GM18870 (cell line): ENCODE results near the gene DGKD.
A peak's percentile ranks its signal among the peaks of the same experiment; 100 is the strongest.

Source experiments
- ATAC-seq: cut with Tn5 transposase; IDR thresholded peaks from one replicate; pipeline ENCODE4 v1.9.1; 2021; ENCODE audit warnings: moderate library complexity; ENCODE audit not compliant: unreplicated experiment

DGKD gene

DNA sequence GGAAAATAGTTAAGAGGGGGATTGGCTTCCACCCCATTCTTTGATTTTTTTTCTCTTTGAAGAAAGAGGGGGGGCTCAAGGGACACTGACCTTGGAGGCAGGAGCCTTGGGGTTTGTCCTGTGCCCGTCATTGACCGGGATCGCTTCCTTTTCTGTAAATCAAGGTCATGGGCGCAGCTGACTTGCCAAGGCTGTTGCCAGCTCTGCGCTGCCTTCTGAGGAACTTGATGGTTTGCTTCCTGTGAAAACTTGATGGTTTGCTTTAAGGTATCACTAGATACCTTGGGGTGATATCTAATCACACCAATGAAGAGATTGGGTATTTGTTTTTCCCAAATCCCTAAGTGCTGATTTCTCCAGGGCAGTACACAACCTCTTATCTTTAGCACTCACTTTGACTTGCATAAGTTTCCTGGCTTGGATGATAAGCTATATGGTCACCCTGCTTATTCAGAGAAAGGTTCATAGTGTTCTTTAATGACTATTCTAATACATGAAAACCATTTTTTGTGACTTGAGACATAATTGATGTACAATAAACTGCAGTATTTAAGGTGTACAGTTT is 56.0 kb downstream of the DGKD start:
- ATAC-seq: no peak

DNA sequence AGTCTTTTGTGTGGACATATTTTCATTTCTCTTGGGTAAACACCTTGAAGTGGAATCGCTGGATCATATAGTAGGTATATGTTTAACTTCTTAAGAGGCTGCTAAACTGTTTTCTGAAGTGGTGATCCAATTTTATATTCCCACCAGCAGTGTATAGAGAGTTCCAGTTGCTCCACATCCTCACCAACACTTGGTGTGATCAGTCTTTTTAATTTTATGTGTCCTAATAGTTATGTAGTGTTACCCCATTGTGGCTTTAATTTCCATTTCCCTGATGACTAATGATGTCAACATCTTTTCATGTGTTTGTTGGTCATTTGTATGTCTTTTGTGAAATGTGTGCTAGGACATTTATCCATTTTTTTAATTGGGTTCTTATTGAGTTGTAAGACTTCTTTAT is 56.9 kb downstream of the DGKD start:
- ATAC-seq: no peak

DNA sequence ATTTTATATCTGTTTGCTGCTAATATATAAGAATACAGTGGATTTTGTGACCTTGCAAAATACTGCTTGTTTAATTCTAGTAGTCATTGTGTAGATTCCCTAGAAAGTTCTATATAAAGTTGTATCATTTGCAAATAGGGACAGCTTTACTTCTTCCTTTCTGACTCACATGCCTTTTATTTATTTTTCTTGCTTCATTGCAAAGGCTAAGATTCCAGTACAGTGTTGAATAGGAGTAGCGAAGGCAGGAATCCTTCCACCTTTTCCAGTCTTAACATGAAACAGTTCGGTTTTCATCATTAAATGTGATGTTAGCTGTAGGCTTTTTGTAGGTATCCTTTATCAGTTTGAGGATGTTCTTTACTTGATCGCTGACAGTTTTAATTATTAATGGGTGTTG is 58.1 kb downstream of the DGKD start:
- no peak for ATAC-seq

DNA sequence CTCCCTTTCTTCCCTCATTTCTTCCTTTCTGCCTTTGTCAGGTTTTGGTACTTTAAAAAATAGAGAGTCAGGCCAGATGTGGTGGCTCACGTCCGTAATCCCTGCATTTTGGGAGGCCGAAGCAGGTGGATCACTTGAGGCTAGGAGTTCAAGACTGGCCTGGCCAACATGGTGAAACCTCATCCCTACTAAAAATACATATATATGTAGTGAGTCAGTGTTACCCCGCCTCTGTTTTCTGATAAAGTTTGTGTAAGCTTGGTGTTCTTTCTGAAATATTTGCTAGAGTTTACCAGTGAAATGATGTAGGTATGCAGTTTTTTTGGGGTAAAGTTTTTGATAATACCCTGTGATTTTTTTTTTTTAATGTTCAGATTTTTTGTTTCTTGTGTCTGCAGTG is 58.8 kb downstream of the DGKD start:
- no peak for ATAC-seq

DNA sequence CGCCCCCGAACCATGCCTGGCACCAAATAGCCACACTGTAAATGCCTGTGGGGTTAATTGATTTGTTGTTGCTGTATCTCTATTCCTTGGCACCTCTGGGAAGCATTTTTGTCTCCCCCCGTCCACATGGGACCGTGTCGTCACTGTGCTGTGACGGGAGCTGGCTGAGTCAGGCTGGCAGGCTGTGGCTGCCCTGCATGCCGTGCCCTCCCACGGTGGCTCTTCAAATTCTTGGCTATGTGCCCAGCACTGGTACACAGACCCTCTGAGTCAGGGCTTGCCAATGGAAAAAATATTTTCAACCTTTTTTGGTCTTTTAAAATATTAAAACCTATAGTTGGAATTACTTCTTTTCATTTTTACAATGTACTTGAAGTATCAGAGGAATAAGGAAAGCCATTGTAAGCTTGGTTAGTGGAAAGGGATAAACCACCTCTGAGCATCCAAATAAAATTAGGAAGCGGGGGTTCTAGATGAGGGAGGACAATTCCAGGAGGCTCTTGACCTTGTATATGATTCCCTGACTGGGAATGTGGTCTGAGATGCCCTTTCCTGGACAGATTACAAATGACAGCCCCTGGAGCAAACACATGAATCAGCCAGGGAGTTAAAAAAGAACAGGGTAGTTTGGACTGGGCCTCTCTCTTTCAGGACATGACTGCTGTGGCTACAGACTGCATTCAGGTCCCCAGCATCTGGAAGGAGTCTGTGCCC is 59.4 kb downstream of the DGKD start:
- no peak for ATAC-seq

DNA sequence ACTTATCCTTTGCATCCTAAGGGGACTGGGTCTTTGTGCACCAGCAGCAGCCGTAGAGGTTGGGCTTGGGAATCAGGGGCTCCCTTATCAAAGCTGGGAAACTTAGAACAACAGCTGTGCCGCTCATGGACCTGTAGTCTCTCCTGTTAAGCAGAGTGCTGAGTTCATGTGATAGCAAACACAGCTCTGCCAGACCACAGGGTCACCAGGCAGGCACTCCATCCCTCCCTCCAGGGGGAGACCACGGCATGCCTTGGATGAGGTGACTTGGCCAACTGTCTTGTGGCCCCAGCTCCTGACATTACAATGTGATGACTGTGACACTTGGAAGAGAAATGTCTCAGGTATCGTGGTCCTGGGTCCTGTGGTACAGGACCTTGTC is 60.0 kb downstream of the DGKD start:
- no peak for ATAC-seq

DNA sequence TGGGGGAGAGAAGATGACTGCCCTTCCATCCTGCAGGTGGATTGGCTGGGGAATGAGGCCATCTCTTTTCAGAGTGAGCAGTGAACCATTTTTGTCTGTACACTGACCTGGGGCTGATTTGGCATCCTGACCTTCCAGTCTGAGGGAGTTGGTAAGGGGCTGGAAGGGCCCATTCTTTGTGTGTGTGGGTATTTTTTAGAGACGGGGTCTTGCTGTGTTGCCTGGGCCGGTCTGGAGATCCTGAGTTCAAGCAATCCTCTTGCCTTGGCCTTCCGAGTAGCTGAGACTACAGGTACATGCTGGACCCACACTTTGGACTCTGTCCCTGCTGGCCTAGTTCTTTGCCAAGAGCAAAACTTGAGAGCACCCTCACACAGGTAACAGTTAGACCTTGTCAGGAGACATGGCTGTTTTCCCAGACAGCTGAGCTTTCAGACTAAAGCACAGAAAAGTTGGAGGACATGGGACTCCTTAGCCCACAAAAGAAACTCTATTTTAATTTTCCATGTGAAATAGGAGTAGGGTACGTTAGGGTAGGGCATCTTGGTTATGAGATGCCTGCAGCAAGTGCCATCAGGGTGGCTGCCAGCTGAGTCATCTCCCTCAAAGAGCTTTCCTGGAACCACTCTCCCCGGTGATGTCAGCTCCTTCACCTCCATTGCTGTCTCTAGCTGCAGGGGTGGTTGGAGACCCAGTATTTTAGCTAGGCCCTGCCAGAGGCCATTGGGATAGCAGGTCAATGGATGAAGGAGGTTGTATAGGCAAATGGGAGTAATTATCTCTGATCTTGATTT is 60.7 kb downstream of the DGKD start:
- ATAC-seq: no peak

DNA sequence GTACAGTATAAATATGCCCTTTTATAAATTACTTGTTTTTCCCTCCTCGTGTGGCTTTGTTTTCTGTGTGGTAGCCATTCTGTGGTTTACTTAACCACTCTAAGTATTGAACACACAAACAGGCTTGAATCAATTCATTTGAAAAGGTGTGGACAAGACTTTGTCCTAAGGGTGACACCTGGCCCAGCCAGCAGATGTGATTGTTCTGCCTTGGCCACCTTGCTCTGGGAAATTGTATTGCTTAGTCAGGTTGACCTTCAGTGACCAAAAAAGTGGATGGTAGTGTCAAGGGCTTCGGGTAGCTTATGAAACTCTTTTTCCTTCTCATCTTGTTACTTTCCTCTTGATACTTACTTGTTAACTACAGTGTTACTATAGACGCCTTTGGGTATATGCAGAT is 61.9 kb downstream of the DGKD start:
- no peak for ATAC-seq

DNA sequence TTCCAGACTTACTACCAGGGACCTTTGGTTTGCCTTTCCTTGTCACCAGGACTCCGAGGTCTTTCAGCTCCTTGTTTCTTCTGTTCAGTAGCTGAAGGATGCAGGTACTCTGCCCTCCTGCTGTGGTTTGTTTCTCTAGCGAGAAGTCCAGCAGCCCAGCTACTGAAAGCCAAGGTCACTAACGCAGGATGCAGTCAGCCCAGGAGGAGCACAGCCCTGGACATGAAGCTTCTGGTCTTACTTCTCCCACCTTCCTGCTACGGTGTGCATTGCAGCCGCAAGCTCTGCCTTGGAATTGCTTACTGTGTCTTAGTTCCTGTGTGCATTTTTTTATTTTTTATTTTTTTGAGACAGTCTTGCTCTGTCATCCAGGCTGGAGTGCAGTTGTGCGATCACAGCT is 62.4 kb downstream of the DGKD start:
- ATAC-seq: no peak

DNA sequence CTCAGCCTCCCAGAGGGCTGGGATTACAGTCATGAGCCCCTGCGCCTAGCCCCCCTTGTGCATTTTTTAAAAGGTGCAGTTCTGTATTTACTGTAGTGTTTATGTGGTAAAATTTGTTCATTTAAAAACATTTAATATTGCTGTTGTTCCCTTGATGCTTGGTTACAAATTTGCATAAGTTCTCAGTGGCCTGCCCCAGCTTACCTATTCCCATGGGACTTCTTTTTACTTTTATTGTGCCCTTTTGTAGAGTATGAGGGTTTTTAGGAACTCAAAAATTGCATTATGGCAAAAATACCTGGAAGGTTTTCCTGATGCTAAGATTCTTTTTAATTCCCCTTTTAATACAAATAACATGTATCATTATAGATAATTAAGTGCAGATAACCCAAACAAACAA is 63.0 kb downstream of the DGKD start:
- no peak for ATAC-seq

DNA sequence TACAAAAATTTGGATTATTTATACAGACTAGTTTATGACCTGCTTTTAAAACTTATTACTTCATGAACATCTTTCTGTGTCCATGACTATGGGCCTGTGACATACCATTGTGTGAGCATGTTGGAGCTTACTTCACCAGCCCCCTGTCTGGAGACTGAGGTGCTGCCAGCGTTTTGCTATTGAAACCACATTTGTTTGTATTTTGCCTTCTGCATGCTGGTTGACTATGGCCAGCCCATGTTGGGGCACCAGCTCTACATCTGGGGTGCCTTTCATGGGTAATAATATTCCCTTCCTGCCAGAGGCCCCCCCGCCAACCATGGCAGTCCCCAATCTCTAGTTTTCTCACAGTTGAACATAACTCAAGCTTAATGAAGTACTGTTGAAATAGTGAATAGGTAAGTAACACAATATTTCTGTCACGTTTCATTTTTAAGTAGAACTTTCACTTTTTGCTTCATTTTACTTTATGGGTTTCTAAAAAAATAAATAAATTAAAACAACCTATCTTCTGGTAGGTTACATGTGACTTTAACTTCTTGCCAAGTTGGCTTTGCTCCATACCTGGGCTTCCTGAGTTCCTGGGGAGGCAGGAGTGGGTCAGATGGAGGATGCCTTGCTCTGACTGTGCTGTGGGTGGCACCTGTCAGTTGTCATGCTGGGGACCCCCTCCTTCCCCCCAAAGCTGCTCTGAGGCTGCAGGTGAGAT is 63.9 kb downstream of the DGKD start:
- no peak for ATAC-seq

DNA sequence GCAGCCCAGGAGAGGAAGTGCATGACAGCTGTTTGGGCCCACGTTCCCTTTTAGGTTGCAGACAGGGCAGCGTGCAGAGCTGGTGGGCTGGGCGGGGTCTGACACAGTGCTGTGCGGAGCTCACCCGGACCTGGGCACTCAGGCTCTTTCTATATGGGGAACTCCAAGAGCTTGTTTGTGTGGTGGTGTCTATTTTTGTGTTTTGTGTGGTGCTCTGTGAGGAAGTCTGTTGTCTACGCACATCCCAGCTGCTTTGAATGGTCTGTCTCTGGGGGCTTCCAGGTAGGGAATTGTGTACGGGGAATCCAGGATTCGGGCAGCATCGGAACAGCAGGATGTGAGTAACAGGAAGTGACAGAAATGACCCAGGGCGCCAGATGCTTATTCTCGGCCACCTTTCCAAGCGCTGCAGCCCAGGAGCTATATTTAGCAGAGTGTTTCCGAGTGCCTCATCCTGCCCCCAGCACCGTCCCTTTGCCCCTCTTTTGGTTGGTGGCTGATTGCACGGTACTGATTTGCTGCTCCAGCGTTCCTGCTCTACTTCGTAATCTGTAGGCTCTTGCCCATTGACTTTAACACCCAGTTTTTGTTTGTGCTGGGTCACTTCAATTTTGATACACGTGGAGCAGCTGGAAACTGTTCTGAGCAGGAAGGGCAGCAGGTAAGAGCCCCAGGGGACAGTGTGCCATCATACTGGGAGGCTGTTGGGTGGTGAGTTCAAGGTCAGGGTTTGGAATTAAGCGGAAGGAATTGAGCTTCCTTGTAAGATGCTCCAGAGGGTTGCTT is 64.7 kb downstream of the DGKD start:
- no peak for ATAC-seq

DNA sequence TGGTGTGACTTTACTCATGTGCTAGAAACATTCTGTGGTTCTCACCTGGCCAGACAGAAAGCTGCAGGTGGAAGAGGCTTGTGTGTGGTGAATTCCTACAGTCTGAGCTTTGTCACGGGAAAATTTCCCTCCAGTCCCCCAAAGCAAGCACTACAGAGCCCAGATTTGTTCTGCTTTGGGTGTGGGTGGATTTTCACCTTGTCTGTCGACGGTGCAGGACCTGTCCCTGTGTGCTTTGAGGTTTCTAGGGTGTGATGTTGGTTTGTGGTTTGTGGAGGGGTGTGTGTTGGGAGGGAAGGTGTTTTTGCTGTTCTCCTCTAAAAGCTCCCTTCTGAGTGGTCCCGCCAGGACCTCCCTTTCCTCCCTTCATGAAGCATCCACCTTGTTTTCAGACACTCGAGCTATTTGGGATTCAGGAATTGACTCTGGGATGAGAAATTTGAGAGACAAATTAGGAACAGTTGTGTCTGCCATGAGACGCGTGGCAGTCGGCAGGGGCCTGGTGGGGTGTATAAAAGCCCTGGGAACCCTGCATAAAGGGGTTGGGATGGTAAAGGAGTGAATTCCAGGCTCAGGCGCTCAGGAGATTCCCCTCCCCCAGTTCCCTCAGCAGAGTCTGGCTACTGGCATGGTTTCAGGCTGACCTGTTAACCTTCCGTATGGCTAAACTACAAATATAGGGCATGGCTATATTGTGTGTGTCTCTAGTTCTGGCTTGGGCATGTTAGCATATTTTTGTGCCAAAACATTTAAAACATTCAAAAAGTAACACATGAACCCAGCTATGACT is 65.5 kb downstream of the DGKD start:
- ATAC-seq: no peak

DNA sequence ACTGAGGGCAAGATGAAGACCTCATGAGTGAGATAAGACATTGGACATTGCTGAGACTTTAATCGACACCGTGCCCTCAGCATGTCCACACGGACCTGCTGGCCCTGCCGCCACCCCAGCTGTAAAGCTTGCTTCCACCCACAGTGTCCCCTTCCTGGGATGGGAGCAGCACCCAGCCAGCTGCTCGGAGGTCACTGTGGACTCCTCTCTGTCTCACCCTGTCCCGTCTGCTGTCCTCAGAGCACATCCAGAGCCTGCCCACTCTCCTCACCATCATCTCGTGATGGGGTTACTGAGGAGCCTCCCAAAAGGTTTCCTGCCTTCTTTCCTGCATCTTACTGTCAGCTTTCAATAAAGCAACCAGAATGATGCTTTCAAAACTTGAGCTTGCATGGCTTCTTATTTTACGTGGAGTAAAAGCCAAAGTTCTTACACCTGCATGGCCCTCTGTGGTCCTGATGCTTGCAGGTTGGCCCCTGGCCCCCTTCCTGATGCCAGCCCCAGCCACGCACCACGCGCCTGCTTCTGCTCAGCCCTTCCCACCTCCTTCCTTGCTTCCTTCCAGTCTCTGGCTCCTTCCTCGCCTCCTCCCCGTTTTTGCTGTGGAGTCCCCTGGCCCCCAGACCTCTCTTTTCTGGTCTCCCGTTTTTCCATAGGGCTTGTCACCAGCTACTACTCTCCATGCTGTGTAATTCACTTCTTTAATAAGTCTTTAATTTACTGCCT is 67.0 kb downstream of the DGKD start:
- no peak for ATAC-seq

DNA sequence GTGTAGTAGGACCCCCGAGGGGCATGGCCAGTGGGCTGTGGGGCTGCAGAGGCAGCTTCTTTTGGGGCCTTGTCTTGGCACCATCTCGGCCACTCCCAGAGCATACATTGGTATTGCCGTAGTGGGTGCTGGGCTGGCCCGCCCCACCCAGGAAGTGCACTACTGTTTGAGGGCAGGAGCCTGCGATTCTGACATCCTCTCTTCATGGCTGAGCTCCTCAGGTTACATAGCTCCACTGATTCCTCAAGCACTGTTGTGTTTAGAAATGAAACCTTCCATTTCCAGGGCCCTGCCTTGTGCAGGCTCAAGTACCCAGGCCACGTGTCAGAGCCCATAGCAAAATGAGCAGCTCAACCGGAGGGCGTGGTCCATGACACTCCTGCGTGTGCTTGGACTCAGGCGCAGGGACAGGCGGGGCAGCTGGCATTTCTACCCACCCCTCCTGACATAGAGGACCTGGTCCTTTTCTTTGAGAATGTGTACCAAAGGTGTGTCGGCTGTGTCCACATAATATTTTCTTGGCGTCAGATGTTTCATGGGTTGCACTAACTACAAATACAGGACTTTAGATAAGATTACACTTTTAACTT is 67.9 kb downstream of the DGKD start:
- peak; percentile 55 for ATAC-seq

DNA sequence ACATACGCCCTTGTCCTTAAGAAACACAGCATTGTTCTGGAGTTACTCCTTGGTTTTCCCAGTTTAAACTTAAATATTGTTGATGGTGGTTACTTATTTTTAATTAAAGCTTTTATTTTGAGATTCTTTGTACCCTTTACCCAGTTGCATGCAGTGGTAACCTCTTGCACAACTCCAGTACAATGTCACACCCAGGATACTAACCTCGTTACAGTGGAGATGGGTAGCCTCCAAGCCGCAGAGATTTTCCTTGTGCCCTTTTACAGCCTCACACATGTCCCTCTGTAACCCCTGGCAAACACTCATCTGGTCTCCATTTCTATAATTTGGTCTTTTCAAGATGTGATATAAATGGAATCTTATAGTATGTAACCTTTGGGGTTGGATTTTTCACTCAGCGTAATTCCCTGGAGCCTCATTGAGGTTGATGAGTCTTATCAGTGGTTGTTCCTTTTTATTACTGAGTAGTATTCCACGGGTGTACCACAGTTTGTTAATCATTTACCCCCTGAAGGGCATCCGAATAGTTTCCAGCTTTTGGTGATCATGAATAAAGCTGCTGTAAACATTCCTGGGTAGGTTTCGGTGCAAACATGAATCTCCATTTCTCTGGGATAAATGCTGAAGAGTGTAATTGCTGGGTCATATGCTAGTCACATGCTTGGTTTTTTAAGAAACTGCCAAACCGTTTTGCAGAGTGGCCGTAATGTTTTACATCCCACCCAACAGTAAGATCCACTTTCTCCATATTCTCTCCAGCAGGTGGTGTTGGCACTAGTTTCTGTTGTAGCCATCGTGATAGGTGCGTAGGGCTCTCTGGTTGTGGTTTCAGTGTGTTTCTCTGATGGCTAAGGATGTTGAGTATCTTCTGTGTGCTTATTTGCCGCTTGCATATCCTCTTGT is 68.6 kb downstream of the DGKD start:
- no peak for ATAC-seq

DNA sequence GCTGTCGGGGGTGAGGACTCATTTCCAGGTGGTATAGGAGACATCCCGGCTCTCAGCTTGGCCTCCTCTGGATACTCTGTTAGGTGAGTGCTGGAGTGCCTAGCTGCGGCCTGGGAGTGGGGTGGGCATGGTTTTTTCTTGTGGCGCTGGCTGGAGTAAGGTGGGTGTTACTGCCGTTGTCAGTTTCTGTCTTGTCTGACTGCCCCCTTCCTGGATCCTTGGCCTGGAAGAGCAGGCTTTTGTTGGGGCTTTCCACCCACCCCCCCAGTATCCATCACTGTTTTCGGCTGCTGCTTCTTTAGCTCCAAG is 69.2 kb downstream of the DGKD start:
- no peak for ATAC-seq
